K562 (cell line): ENCODE measurements around the gene MSRB3. TPM values are rescaled to one million over a fixed set of nuclear protein-coding genes. Genes with fewer than 3 reads are reported as not detected.

Source experiments
- ATAC-seq: fragments of 200-7000 bp; cut with Tn5 transposase; 3 replicates; pipeline ENCODE4 v1.9.1; 2020; ENCODE audit warnings: moderate library complexity
- BruUV-seq: library from RNA; stranded (reverse); fragments of 400-500 nt; replicated peaks from 2 replicates; lab custom pipeline; 2021; lab: Mats Ljungman, UMichigan
- CTCF ChIA-PET: fragments of 300-600 bp; formaldehyde crosslinking; extraction: SDS; loops from one replicate; lab custom pipeline; 2021; ENCODE audit warnings: low intra/inter-chr PET ratio; lab: Yijun Ruan, JAX
- POLR2A ChIA-PET: fragments of 300-600, 350-650 bp; sonication (Branson Sonifier 250); formaldehyde crosslinking; extraction: SDS; loops from one replicate; lab custom pipeline; 2021; ENCODE audit warnings: antibody characterized with exemption, inconsistent platforms; lab: Yijun Ruan, JAX
- DNase-seq, 4 experiments: peaks; one replicate each; pipeline versions ENCODE4 v3.0.0 to v3.0.0-alpha.2; 2011 to 2018; ENCODE audit warnings: low spot score in 3 of 4, mixed read lengths in 3 of 4; ENCODE audit errors: extremely low read depth in 1 of 4
- FAIRE-seq: peaks from 2 replicates; lab custom pipeline; 2011; peaks lifted over from hg19 to GRCh38; lab: Jason Lieb, UNC
- H2AFZ ChIP-seq: 2 replicates; pipeline ENCODE4 v1.6.0; 2011; ENCODE audit warnings: low read depth, low read length, control low read depth, inconsistent platforms
- H3K27ac ChIP-seq: fragments of 200-600 bp; 3 replicates; pipeline ENCODE4 v1.8.0; 2011; ENCODE audit warnings: low read depth, mild to moderate bottlenecking, control low read depth, inconsistent platforms, low read length, moderate library complexity, mixed read lengths; ENCODE audit errors: extremely low read depth
- H3K27me3 ChIP-seq, 2 experiments: fragments of 300-600 bp in 1 of 2; 2 replicates in 1 of 2; 3 replicates in 1 of 2; pipeline versions ENCODE4 v1.6.0 to v1.8.0; 2011; ENCODE audit warnings: inconsistent platforms in 2 of 2, low read length in 2 of 2, mild to moderate bottlenecking in 1 of 2, mixed read lengths in 1 of 2, moderate library complexity in 1 of 2; ENCODE audit not compliant: control insufficient read depth in 2 of 2, insufficient read depth in 2 of 2
- H3K36me3 ChIP-seq: fragments of 300-600 bp; 3 replicates; pipeline ENCODE4 v1.8.0; 2011; ENCODE audit warnings: mild to moderate bottlenecking, low read length, inconsistent platforms; ENCODE audit not compliant: control insufficient read depth, insufficient read depth
- H3K4me1 ChIP-seq, 2 experiments: fragments of 200-600 bp in 1 of 2; replicated peaks in 1 of 2; 2 replicates in 1 of 2; 3 replicates in 1 of 2; pipeline versions ENCODE4 v1.5.1 to v1.8.0; 2011; ENCODE audit warnings: inconsistent platforms in 2 of 2, low read length in 2 of 2, mild to moderate bottlenecking in 1 of 2, mixed read lengths in 1 of 2, moderate library complexity in 1 of 2; ENCODE audit not compliant: control insufficient read depth in 2 of 2, insufficient read depth in 2 of 2
- H3K4me2 ChIP-seq: 2 replicates; pipeline ENCODE4 v1.6.1; 2011; ENCODE audit warnings: low read length, control low read depth, inconsistent platforms, mixed read lengths; ENCODE audit not compliant: insufficient read depth
- H3K4me3 ChIP-seq: fragments of 200-600 bp; sonication (generic), shearing (Covaris generic); 2 replicates; pipeline ENCODE4 v1.5.1; 2016; ENCODE audit warnings: control low read depth, inconsistent platforms
- H3K79me2 ChIP-seq: fragments of 200-600 bp; 3 replicates; pipeline ENCODE4 v1.8.0; 2011; ENCODE audit warnings: low read length, inconsistent platforms; ENCODE audit not compliant: control insufficient read depth, insufficient read depth
- H3K9ac ChIP-seq, 2 experiments: 2 replicates each; pipeline versions ENCODE4 v1.6.0 to v1.6.1; 2011; ENCODE audit warnings: low read depth in 2 of 2, low read length in 2 of 2, control low read depth in 1 of 2, inconsistent platforms in 1 of 2, mild to moderate bottlenecking in 1 of 2, mixed read lengths in 1 of 2; ENCODE audit not compliant: insufficient read depth in 1 of 2
- H3K9me1 ChIP-seq: one replicate; pipeline ENCODE4 v1.6.0; 2011; ENCODE audit warnings: inconsistent platforms, mild to moderate bottlenecking, low read length, moderate library complexity; ENCODE audit not compliant: control insufficient read depth, insufficient read depth
- H3K9me3 ChIP-seq: replicated peaks from 2 replicates; pipeline ENCODE4 v1.5.1; 2011; ENCODE audit warnings: low read depth, low read length, inconsistent platforms; ENCODE audit not compliant: control insufficient read depth, insufficient read depth
- H4K20me1 ChIP-seq: replicated peaks from 2 replicates; pipeline ENCODE4 v1.6.1; 2011; ENCODE audit warnings: low read length, inconsistent platforms, mixed read lengths; ENCODE audit not compliant: control insufficient read depth, insufficient read depth
- C11orf30 ChIP-seq: fragments of 450-650 bp; IDR thresholded peaks from 2 replicates; pipeline ENCODE4 v1.6.1; 2016; ENCODE audit warnings: low read depth, mild to moderate bottlenecking
- CHAMP1 ChIP-seq: fragments of 450-650 bp; IDR thresholded peaks from 2 replicates; pipeline ENCODE4 v1.6.1; 2016; ENCODE audit warnings: mild to moderate bottlenecking
- CREB1 ChIP-seq, 2 experiments: sonication (generic) in 1 of 2; formaldehyde crosslinking in 1 of 2; IDR thresholded peaks; 2 replicates each; pipeline versions ENCODE4 v1.6.1 to v1.8.0; 2012 to 2022; ENCODE audit warnings: inconsistent platforms in 1 of 2, mild to moderate bottlenecking in 1 of 2, missing genetic modification reagents in 1 of 2, moderate library complexity in 1 of 2
- E2F4 ChIP-seq: sonication (generic); formaldehyde crosslinking; IDR thresholded peaks from 2 replicates; pipeline ENCODE4 v1.8.0; 2022; ENCODE audit warnings: mild to moderate bottlenecking, low read depth, missing genetic modification reagents
- FOXP4 ChIP-seq: sonication (generic); formaldehyde crosslinking; IDR thresholded peaks from 2 replicates; pipeline ENCODE4 v1.8.0; 2022; ENCODE audit warnings: mild to moderate bottlenecking, missing genetic modification reagents, borderline replicate concordance
- ID3 ChIP-seq, 2 experiments: fragments of 250-450 bp in 1 of 2; fragments of 450-650 bp in 1 of 2; sonication (Bioruptor Pico) in 1 of 2; IDR thresholded peaks; 2 replicates each; pipeline versions ENCODE4 v1.6.1 to v1.8.0; 2016 to 2021; ENCODE audit warnings: mild to moderate bottlenecking in 2 of 2, moderate library complexity in 2 of 2, missing compliant biosample characterization in 1 of 2, missing genetic modification characterization in 1 of 2
- RBM34 ChIP-seq: fragments of 200-400 bp; formaldehyde crosslinking; IDR thresholded peaks from 2 replicates; pipeline ENCODE4 v1.6.1; 2018; ENCODE audit warnings: low read length, borderline replicate concordance; ENCODE audit not compliant: insufficient read depth
- SAFB2 ChIP-seq: fragments of 200-400 bp; formaldehyde crosslinking; IDR thresholded peaks from 2 replicates; pipeline ENCODE4 v1.6.1; 2018; ENCODE audit warnings: borderline replicate concordance, low read length, low read depth, moderate library complexity; ENCODE audit not compliant: severe bottlenecking
- SREBF2 ChIP-seq: sonication (generic); formaldehyde crosslinking; IDR thresholded peaks from 2 replicates; pipeline ENCODE4 v1.4.0; 2020; ENCODE audit warnings: mild to moderate bottlenecking, missing genetic modification reagents
- TAF1 ChIP-seq: IDR thresholded peaks from 2 replicates; pipeline ENCODE4 v1.6.1; 2011; ENCODE audit warnings: mild to moderate bottlenecking, low read length, moderate library complexity; ENCODE audit not compliant: insufficient read depth, control insufficient read depth, severe bottlenecking; ENCODE audit errors: extremely low read depth
- TCF3 ChIP-seq: sonication (generic); formaldehyde crosslinking; IDR thresholded peaks from 2 replicates; pipeline ENCODE4 v1.4.0; 2020; ENCODE audit warnings: mild to moderate bottlenecking, missing genetic modification reagents
- ZNF197 ChIP-seq: fragments of 200-800 bp; sonication (Bioruptor generic); IDR thresholded peaks from 2 replicates; pipeline ENCODE4 v1.6.1; 2016; ENCODE audit warnings: low read depth, missing genetic modification characterization, missing compliant biosample characterization
- ZNF589 ChIP-seq: fragments of 200-800 bp; sonication (Bioruptor generic); IDR thresholded peaks from 2 replicates; pipeline ENCODE4 v1.6.1; 2016; ENCODE audit warnings: low read depth, missing genetic modification characterization, missing compliant biosample characterization
- WGBS: fragments of 100-300 bp; shearing (Covaris generic); methylation state at CpG from one replicate; pipeline ENCODE4 v1.1.6; 2016; ENCODE audit warnings: low coverage, mixed read lengths; ENCODE audit not compliant: insufficient coverage; ENCODE audit errors: missing lambda C conversion rate; 5-methylcytosine and 5-hydroxymethylcytosine counted together
- in situ Hi-C: fragments of 300-500 bp; cut with MboI; formaldehyde crosslinking; loops from 4 replicates; pipeline ENCODE4 v1.15.0; 2018; ENCODE audit warnings: inconsistent platforms, mixed read lengths
- intact Hi-C: fragments of 100-400 bp; cut with micrococcal nuclease; formaldehyde crosslinking; loops from 2 replicates; pipeline ENCODE4 v1.14.2; 2022
- polyA plus RNA-seq, 8 experiments: library from polyadenylated mRNA; depleted of rRNA in 4 of 8; stranded (reverse) in 5 of 8; unstranded in 3 of 8; fragments of >200 nt; fragmentation: Nextera tagmentation in 2 of 8; fragmentation: Illumina TruSeq in 1 of 8; extraction: Ambion mirVana in 2 of 8; extraction: Trizol in 1 of 8; gene quantifications; 2 replicates each; pipeline versions ENCODE4 v1.2.1 to v1.2.3, GENCODE V29; 2011 to 2014; ENCODE audit warnings: inconsistent platforms in 1 of 8, missing spikeins in 1 of 8
- total RNA-seq, 7 experiments: library from RNA; depleted of rRNA in 6 of 7; stranded (reverse); fragments of >200 nt in 6 of 7; fragmentation: Illumina TruSeq in 2 of 7; extraction: Trizol in 2 of 7; gene quantifications; 2 replicates each; pipeline versions ENCODE4 v1.2.1 to v1.2.3, GENCODE V29; 2011 to 2021; ENCODE audit warnings: low replicate concordance in 1 of 7

Gene MSRB3
- total and polyA plus RNA-seq, 9 of the 15 experiments (the other 6 are each of a cell fraction or from before 2014, with no cell fraction given): 0.04 TPM; not detected in 8

GRCh38 chr12:65311260-65311659 is 32.8 kb downstream of the MSRB3 start:
- Histone ChIP-seq H3K9me1 (no peaks in the 10 kb centered on the region), H3K36me3 (no peaks in the 10 kb centered on the region), H3K4me2 (no peak overlapping the region), H4K20me1 (no peaks in the 10 kb centered on the region), H3K4me1 (no peaks in the 10 kb centered on the region), H3K27ac (no peak overlapping the region), H3K79me2 (no peaks in the 10 kb centered on the region), H3K27me3 (no peaks in the 10 kb centered on the region), H2AFZ (no peak overlapping the region), H3K9ac (no peak overlapping the region), H3K4me3 (no peak overlapping the region), H3K9me3 (no peaks in the 10 kb centered on the region)
- in situ Hi-C loops: loop anchor here (25.0 kb wide), 1 partner anchor 1101 kb away; no protein-coding TSS in a partner anchor
- WGBS: 0% methylated on average over 1 of the region's 1 CpG
- POLR2A ChIA-PET: no interaction called here
- intact Hi-C loops: loop anchor here (5.0 to 10.0 kb wide), 2 partner anchors 374 to 776 kb away; no protein-coding TSS in a partner anchor
- DNase-seq (no peak), ATAC-seq (no peak), FAIRE-seq (no peak)
- CTCF ChIA-PET: no interaction called here
- no TSS peak for BruUV-seq
- no peak for TF ChIP-seq TCF3 (CRISPR knock-in tag)
- no peak for TF ChIP-seq FOXP4 (CRISPR knock-in tag)
- TF ChIP-seq SREBF2 (CRISPR knock-in tag): no peak
- TF ChIP-seq E2F4 (CRISPR knock-in tag): no peak
- TF ChIP-seq CHAMP1: no peak
- TF ChIP-seq CREB1 (IDR thresholded peaks at IDR 0.05): no peak
- no peak for TF ChIP-seq CREB1 (CRISPR knock-in tag; IDR thresholded peaks at IDR 0.05)
- TF ChIP-seq ZNF589 (CRISPR knock-in tag): no peak
- no peak for TF ChIP-seq RBM34
- TF ChIP-seq TAF1: no peak
- TF ChIP-seq ID3 (CRISPR knock-in tag; IDR thresholded peaks at IDR 0.05): no peak
- no peak for TF ChIP-seq ID3 (tag; IDR thresholded peaks at IDR 0.05)
- TF ChIP-seq SAFB2: no peak
- TF ChIP-seq ZNF197 (CRISPR knock-in tag): no peak
- TF ChIP-seq C11orf30: peak; percentile 23; the same call in 1 of the 2 replicates
